ENCODE results near the gene FNDC11.

FNDC11 gene

GRCh38 chr20:63554361-63555278 is 661 bp downstream of the FNDC11 start:
- TF ChIP-seq POLR2AphosphoS5 (IDR thresholded peaks at IDR 0.05; ENCODE audit: low read depth, low read length) (no peak), TAF1 (IDR thresholded peaks at IDR 0.05; ENCODE audit: borderline replicate concordance, insufficient read depth, low read length) (no peak), REST (IDR thresholded peaks at IDR 0.05; ENCODE audit: insufficient read depth in 1 of 2, low read depth in 2 of 2, low read length in 2 of 2) (no peak), SIN3A (IDR thresholded peaks at IDR 0.05; ENCODE audit: borderline replicate concordance, insufficient read depth, low read length) (no peak), FOXP2 (optimal IDR thresholded peaks at IDR 0.05; ENCODE audit: borderline replicate concordance, extremely low read depth, extremely low read length, insufficient read depth) (no peak)

- no peak for TF ChIP-seq FOXP2 (optimal IDR thresholded peaks at IDR 0.05; ENCODE audit: borderline replicate concordance, extremely low read depth, extremely low read length, insufficient read depth)
- TF ChIP-seq SIN3A (IDR thresholded peaks at IDR 0.05; ENCODE audit: borderline replicate concordance, insufficient read depth, low read length): no peak
- no peak for TF ChIP-seq REST (IDR thresholded peaks at IDR 0.05; ENCODE audit: insufficient read depth in 1 of 2, low read depth in 2 of 2, low read length in 2 of 2)
Observed at GRCh38 chr20:63555661-63556381, 1.9 kb downstream of the FNDC11 start.

GRCh38 chr20:63556873-63557478 is 3.0 kb downstream of the FNDC11 start:
- no peak for TF ChIP-seq SIN3A (IDR thresholded peaks at IDR 0.05; ENCODE audit: borderline replicate concordance, insufficient read depth, low read length)

- TF ChIP-seq REST (IDR thresholded peaks at IDR 0.05; ENCODE audit: insufficient read depth in 1 of 2, low read depth in 2 of 2, low read length in 2 of 2) (no peak), SIN3A (IDR thresholded peaks at IDR 0.05; ENCODE audit: borderline replicate concordance, insufficient read depth, low read length) (no peak), FOXP2 (optimal IDR thresholded peaks at IDR 0.05; ENCODE audit: borderline replicate concordance, extremely low read depth, extremely low read length, insufficient read depth) (no peak), POLR2AphosphoS5 (IDR thresholded peaks at IDR 0.05; ENCODE audit: low read depth, low read length) (no peak), TAF1 (IDR thresholded peaks at IDR 0.05; ENCODE audit: borderline replicate concordance, insufficient read depth, low read length) (no peak)
Observed at GRCh38 chr20:63557481-63557891, 3.5 kb downstream of the FNDC11 start.

GRCh38 chr20:63558804-63559484 is 5.0 kb downstream of the FNDC11 start:
- TF ChIP-seq POLR2AphosphoS5 (IDR thresholded peaks at IDR 0.05; ENCODE audit: low read depth, low read length) (no peak), SIN3A (IDR thresholded peaks at IDR 0.05; ENCODE audit: borderline replicate concordance, insufficient read depth, low read length) (no peak), TAF1 (IDR thresholded peaks at IDR 0.05; ENCODE audit: borderline replicate concordance, insufficient read depth, low read length) (no peak), FOXP2 (optimal IDR thresholded peaks at IDR 0.05; ENCODE audit: borderline replicate concordance, extremely low read depth, extremely low read length, insufficient read depth) (no peak), REST (IDR thresholded peaks at IDR 0.05; ENCODE audit: insufficient read depth in 1 of 2, low read depth in 2 of 2, low read length in 2 of 2) (no peak)

All from PFSK-1 (cell line).